HG02870 (cell line): ENCODE data around the gene OLA1.

Source experiments
- ATAC-seq: cut with Tn5 transposase; IDR thresholded peaks from one replicate; pipeline ENCODE4 v1.9.1; 2021; ENCODE audit warnings: mild to moderate bottlenecking, moderate library complexity; ENCODE audit not compliant: unreplicated experiment

Gene OLA1

GRCh38 chr2:174039551-174040416 lies 208.5 kb downstream of the OLA1 start:
- peak; percentile 79 for ATAC-seq

- peak; percentile 31 for ATAC-seq
These were observed 209.9 kb downstream of the OLA1 start for GRCh38 chr2:174038462-174038861.

- ATAC-seq: no peak
These were observed 211.5 kb downstream of the OLA1 start for GRCh38 chr2:174036825-174037224.

- no peak for ATAC-seq
These were observed 212.2 kb downstream of the OLA1 start for GRCh38 chr2:174035981-174036742.

- no peak for ATAC-seq
These were observed 213.2 kb downstream of the OLA1 start for GRCh38 chr2:174035117-174035635.

GRCh38 chr2:174033163-174033550 lies 215.2 kb downstream of the OLA1 start:
- ATAC-seq: no peak

GRCh38 chr2:174031226-174031625 lies 217.1 kb downstream of the OLA1 start:
- ATAC-seq: no peak

GRCh38 chr2:174028935-174029334 lies 219.4 kb downstream of the OLA1 start:
- ATAC-seq: no peak

- no peak for ATAC-seq
These were observed 220.4 kb downstream of the OLA1 start for GRCh38 chr2:174027956-174028355.

GRCh38 chr2:174026122-174026845 lies 222.0 kb downstream of the OLA1 start:
- no peak for ATAC-seq

GRCh38 chr2:174025271-174026121 lies 222.8 kb downstream of the OLA1 start:
- no peak for ATAC-seq

- ATAC-seq: no peak
These were observed 223.6 kb downstream of the OLA1 start for GRCh38 chr2:174024524-174025270.

GRCh38 chr2:174023591-174024523 lies 224.5 kb downstream of the OLA1 start:
- no peak for ATAC-seq
